AG20443 (cell line): ENCODE results near the gene ZNF583.

Source experiments
- DNase-seq: peaks from one replicate; pipeline ENCODE4 v3.0.0; 2012; ENCODE audit warnings: low spot score, mixed read lengths

Gene ZNF583

DNA sequence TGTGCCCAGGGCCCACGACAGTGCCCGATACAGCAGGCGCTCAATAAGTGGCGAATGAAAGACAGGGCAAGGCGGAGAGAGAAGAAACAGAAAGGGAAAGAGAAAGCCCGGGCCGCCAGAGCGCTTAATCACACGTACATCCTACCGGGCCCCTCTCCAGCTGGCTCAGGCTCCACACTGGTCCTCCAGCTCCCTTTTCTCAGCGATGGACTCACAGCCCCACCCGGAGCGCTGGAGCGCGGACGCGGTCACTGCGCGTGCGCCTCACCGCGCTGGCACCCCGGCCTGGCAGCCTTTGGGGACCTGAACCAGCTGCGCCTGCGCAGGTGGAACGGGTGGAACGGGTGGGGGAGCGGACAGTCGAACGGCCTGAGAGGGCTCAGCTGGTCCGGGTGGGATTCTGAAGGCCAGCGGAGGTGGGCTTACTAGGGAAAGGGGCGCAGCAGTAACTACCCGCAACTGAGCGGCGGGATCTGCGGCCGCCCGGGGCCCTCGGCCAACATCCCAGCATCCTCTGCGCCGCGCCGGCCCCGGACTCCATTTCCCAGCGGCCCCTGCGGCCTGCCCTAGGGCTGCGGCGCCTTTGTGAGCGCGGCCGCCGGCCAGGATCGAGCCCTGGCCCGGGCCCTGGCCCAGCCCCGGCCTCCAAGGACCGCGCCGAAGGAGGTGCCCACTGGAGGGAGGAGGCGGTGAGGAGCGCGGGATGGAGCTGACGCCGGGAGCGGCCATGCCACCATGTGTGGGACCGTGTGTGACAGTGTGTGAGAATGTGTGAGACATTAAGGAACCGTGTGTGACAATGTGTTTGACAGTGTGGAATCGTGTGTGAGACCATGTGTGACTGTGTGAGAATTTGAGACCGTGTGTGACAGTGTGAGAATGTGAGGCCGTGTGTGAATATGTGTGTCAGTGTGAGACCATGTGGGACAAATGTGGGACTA, at the start of gene ZNF583:
TSS of gene ZNF583 (plus strand) at position 569 of the 941 bp plus-strand sequence. CDS start 2,783 bp downstream, outside the sequence.
- peak; percentile 100 for DNase-seq

DNA sequence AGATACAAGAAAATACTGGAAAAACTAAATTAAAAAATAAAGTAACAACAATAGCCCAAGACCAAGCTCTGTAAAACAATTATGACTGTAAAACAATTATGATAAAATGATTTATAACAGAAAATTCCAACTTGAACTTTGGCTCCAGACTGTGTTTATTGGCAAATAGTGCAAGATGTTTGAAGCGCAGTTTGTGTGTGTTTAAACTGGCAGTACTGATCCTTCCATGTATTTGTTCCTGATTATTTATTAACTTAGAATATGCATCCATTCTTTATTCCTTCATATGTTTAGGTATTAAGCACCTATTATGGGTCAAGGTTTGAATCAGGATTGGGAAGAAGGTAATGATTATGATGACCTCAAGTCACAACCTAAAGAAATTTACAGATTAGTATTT, 48.6 kb upstream of the ZNF583 start:
- no peak for DNase-seq

DNA sequence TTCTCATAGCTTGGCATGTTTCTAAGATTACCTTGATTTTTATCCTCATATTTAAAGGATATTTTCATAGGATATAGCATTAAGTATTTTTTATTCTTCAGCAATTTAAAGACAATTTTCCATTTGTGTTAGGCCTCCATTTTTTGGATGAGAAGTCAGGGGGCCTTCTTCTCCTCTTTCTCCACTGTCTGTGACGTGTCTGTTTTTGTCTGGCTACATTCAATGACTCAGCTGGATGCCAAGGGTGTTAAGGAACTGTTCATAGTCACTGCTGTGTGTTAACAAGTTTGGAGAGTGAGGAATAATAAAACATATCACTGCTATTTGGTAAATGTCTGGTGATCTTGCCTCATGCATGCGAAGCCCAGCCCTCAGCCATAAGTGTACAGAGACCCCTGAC, 47.2 kb upstream of the ZNF583 start:
- DNase-seq = no peak

DNA sequence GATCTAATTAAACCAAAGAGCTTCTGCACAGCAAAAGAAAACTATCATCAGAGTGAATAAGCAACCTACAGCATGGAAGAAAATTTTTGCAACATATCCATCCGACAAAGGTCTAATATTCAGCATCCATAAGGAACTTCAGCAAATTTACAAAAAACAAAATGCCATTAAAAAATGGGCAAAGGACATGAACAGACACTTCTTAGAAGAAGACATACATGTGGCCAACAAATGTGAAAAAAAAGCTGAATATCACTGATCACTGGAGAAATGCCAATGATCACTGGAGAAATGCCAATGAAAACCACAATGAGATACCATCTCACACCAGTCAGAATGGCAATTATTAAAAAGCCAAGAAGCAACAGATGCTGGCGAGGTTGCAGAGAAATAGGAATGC, 43.3 kb upstream of the ZNF583 start:
- DNase-seq = no peak

DNA sequence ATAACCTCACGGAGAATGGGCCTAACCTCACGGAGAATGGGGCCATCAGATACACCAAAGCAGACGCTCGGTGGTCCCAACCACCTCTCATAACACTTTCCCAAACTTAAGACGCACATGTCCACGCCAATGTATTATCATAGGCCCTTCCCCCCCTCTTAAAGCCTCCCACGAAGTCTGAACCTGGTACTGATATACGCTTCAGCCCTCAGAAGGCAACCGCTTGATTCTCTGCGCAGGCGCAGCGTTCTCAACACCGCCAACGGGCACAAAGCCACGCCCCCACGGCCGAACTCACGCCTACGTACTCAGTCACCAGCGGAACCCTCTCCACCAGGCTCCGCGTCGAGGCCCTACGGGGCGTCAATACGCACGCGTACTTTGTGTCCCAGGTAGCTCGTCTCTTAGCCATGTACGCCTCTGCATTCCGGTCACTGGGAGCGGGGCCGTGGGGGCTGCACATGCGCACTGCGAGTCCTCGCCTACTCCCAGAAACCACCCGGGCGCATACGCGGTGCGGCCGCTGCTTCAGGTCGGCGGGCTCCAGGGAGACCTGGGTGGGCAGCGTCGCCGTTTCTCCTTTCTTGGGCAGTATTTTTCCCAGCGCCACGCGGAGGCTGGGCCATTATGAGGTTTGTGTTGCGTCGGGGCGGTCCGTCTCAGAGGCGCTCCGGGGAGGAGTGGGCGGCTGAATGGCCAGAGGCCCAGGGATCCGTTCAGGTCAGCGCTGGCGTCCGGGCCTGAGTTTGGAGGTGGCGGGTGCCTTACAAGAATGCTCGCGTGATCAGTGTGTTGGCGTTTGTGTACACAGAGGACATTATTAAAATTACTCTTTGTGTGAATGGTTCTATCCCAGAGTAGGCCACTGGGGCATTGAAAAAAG, 36.1 kb upstream of the ZNF583 start:
- DNase-seq = peak; percentile 95

DNA sequence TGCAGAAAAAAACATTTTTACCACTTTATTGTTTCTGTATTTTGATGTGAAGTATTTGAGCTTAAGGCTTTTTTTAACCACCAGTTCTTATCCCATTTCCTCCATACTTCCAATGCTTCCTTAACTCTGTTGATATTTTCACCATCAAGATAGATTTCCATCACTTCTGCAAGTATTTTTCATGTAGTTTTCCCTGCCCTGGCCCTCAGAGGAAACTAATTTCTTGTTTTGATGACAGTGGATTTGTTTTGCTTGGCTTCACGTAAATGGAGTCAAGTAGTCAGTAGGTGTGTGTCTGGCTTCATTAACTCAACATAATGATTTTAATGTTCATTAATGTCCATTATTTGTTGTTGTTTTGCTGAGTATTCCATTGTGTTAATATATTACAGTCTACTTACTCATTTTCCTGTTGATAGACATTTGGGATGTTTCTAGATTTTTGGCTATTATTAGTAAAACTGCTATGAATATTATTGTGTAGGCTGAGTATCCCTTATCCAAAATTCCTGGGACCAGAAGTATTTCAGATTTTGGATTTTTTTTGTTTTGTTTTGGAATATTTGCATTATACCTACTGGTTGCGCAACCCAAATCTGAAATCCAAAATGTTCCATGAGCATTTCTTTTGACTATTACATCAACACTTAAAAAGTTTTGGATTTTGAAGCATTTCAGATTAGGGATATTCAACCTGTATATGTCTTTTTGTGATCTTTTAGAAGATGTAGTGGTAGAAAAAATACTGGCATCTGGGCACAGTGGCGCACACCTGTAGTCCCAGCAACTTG, 34.1 kb upstream of the ZNF583 start:
- DNase-seq = no peak

DNA sequence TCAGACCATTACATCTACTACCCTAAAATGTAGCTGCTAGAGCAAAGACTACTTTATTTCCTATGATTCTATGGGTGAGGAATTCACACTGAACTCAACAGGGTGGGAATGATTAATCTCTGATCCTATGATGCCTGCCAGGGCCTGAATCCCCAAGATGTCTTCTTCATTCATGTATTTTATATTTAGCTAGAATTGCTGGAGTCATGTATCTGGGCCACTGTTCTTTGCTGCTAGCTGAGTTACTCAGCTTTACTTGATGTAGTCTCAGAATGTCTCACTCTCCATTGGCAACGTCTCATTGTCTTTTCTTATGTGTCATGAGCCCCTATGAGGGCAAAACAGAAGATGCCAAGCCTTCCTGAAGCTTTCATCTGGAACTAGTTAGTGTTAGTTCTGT, 31.9 kb upstream of the ZNF583 start:
- DNase-seq = no peak

DNA sequence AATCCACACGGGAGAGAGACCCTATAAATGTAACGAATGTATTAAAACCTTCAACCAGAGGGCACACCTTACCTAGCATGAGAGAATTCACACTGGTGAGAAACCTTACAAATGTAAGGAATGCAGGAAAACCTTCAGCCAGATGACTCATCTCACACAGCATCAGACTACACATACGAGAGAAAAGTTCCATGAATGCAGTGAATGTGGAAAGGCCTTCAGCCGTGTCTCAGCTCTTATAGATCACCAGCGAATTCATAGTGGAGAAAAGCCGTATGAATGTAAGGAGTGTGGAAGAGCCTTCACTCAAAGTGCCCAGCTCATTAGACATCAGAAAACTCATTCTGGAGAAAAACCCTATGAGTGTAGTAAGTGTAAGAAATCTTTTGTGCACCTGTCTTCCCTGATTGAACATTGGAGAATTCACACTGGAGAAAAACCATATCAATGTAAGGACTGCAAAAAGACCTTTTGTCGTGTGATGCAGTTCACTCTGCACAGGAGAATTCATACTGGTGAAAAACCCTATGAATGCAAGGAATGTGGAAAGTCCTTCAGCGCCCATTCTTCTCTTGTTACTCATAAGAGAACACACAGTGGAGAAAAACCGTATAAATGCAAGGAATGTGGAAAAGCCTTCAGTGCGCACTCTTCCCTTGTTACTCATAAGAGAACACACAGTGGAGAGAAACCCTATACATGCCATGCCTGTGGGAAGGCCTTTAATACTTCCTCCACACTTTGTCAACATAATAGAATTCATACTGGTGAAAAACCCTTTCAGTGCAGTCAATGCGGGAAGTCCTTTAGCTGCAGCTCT, 26.8 kb upstream of the ZNF583 start:
- DNase-seq = no peak

DNA sequence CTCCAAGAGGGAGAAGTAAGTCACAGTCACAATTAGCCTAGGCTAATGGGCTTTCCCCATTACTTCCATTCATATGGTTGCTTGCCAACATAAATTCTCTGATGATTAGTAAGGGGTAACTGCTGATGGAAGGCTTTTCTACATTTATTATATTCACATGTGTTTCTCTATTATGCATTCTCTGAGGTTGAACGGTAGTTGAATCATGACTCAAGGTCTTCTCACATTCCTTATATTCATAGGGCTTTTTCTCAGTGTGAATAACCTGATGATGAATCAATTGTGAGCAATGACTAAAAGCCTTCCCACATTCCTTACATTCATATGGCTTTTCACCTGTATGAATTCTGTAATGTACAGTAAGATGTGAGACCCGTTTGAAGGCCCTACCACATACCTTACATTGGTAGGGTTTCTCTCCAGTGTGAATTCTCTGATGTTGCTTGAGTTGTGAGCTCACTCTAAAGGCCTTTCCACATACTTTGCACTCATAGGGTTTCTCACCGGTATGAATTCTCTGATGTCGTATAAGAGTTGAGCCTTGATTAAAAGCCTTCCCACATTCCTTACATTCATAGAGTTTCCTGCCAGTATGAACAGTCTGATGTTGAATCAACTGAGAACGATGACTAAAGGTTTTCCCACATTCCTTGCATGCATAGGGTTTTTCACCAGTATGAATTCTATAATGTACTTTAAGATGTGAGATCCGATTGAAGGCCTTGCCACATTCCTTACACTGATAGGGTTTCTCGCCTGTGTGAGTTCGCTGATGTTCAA, 20.1 kb upstream of the ZNF583 start:
- DNase-seq = no peak

DNA sequence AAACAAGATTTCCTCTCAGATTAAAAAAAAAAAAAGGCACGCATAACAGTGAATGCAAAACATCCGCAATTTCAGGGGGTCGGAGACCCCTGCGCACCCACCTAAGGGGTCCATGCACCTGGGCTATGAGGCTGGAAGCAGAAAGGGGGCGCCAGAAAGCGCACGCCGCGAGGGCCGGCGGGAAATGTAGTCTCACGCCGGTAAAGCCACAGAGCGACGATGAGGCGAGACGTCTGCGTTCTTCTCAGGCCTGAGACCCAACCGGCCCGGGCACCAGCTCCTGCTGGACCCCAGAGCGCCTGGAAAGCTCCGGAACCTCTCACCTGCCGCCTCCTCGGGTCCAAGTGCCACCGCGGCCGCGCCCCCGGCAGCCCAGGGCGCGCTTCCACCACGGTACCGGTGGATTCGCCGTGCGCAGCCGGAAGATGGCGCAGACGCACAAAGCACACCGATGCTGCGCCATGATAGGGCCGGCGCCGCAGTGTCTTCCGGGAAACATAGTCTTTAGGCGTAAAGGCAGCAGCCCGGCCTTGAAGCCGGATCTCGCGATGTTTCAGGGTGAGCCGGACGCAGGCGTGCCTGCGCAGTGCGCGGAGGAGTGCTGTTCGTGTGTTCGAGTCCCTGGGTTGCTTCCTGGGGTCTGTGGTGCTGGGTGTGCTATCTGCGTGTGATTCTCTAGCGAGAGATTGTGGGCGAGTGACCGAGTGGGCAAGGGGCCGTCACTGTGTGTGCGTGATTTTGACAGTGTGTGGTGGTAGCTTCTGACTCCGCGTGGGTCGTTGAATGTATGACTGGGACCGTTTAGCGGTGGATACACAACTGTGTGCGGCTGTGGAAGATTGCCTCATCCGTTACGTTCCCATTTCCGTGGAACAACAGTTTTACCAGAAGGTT, 10.8 kb upstream of the ZNF583 start, which contains the start of gene ZNF582:
TSS of gene ZNF582 (minus strand) at position 416 of the 894 bp plus-strand sequence. CDS start 1,782 bp downstream, outside the sequence.
- peak; percentile 98 for DNase-seq

DNA sequence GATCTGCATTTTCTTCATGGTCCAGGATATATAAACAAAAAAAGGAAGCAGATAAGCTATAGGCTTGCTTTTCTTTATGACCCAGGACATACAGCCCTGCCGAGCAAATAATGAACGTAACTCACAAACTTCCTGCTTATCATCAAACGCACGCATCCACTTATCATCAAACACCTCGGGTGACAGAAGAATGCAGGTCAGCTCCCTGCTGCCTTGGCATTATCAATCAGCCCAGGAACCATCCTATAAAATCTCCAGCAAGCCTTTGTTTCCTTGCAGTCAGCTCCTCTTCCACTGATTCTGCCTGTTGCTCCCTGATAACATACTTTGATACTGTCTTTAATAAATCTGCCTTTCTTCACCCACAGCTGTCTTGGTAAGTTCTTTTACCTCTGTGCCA, 5.3 kb upstream of the ZNF583 start:
- no peak for DNase-seq

DNA sequence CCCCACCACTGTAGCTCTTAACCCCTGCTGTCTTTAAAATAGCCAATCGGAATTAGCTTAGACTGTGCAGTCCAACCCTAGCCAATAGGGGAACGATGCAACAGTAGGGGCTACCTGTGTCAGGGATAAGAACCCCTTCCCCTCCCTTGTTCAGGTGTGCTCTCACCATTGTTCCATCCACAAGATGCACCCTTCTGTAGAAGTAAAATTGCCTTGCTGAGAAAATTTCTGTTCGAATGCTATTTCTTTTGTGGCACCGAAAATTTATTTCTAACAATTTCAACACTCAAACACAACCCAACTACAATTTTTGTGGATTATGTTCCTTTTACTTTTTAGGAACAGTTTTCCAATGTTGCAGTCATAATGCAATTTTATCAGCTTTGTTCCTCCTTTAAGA, 3.6 kb upstream of the ZNF583 start:
- no peak for DNase-seq

DNA sequence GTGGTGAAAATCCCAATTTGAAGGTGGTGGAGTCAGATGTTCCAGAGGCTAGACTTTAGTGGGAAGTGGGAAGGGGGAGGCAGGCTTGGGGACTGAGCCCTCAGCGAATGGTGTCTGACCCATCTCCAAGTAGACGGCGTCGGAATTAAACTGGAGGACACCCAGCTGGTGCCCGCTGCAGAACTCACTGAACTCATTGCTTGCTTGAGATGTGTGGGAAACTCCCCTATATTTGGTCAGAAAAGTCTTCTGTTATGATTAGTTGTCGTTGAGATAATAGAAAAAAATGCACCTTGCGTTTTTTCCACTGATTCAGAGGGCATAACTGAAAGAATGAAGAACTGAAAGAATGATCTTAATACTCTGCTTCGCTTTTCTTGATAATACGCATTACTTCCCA, 871 bp upstream of the ZNF583 start:
- DNase-seq = peak; percentile 10

DNA sequence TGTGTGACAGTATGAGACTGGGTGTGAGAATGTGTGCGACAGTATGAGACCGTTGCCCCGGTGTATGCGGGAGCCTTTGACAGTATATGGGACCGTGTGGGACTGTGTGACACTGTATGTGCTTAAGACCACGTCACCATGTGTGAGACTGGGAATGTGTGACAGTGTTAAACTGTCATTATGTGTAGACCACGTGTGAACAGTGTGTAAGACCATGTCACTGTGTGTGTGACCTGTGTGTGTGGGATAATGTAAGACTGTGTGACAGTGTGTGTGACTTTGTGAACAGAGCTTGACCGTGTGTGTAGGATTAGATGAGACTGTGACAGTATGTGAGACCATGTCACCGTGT, 549 bp downstream of the ZNF583 start:
- DNase-seq = no peak

DNA sequence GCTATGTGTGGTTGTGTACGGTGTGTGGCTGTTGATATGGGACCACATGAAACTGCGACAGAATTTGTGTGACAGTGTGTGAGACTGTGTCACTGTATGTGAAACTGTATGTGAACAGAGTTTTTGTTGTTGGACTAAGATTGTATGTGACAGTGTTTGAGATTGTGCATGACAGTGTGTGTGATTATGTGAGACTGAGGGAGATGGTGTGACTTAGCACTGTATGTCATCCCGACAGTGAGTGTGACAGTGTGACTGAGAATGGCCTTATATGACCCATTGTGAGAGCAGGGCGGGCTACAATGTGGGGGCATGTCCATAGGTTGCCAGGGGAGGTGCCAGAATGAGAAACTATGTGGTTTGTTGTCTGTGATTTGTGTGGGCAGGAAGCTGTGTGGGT, 930 bp downstream of the ZNF583 start:
- DNase-seq = no peak

DNA sequence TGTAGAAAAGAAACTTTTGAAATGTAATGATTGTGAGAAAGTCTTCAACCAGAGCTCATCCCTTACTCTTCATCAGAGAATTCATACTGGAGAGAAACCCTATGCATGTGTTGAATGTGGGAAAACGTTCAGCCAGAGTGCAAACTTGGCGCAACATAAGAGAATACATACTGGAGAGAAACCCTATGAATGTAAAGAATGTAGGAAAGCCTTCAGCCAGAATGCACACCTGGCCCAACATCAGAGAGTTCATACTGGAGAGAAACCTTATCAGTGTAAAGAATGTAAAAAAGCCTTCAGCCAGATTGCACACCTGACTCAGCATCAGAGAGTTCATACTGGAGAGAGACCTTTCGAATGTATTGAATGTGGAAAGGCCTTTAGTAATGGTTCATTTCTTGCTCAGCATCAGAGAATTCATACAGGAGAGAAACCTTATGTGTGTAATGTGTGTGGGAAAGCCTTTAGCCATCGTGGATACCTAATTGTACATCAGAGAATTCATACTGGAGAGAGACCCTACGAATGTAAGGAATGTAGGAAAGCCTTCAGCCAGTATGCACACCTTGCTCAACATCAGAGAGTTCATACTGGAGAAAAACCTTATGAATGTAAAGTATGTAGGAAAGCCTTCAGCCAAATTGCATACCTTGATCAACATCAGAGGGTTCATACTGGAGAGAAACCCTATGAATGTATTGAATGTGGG, 19.3 kb downstream of the ZNF583 start:
- no peak for DNase-seq

DNA sequence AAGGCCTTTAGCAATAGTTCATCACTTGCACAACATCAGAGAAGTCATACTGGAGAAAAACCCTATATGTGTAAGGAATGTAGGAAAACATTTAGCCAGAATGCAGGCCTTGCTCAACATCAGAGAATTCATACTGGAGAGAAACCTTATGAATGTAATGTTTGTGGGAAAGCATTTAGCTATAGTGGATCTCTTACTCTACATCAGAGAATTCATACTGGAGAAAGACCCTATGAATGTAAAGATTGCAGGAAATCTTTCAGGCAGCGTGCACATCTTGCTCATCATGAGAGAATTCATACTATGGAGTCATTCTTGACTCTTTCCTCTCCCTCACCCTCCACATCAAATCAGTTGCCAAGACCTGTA, 19.8 kb downstream of the ZNF583 start:
- no peak for DNase-seq

DNA sequence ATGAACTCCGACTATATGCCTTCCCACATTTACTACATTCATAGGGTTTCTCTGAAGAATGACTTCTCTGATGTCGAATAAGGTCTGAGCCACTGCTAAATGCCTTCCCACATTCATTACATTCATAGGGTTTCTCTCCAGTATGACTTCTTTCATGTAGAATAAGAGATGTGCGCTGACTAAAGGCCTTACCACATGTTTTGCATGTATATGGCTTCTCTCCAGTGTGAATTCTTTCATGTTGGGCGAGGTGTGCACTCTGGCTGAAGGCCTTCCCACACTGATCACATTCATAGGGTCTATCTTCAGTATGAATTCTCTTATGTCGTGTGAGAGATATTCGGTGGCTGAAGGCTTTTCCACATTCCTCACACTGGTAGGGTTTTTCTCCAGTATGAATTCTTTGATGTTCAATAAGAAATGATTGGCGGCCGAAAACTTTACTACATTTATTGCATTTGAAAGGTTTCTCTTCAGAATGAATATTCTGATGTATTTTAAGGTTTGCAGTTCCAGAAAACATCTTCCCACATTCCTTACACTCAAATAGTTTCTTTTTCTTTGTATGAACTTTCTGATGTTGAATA, 37.2 kb downstream of the ZNF583 start:
- DNase-seq = no peak
